Effector memory CD8-positive, alpha-beta T cell (primary cell): ENCODE results near the gene PDE9A.

Experiments used
- ATAC-seq: fragments of 150-1000 bp; cut with Tn5 transposase; replicated peaks from 2 replicates; pipeline ENCODE4 v1.10.0; 2021; ENCODE audit warnings: mild to moderate bottlenecking, moderate library complexity
- DNase-seq, 3 experiments: peaks; one replicate each; pipeline ENCODE4 v3.0.0; 2021
- H3K27ac Mint-ChIP-seq, 2 donors: one replicate each; pipeline ENCODE4 v1.8.0; 2022; ENCODE audit warnings: mild to moderate bottlenecking in 2 of 2, mixed read lengths in 2 of 2, moderate library complexity in 2 of 2
- H3K27me3 Mint-ChIP-seq, 2 donors: one replicate each; pipeline ENCODE4 v1.8.0; 2022; ENCODE audit warnings: mixed read lengths in 2 of 2
- H3K36me3 Mint-ChIP-seq: one replicate; pipeline ENCODE4 v1.8.0; 2022; ENCODE audit warnings: mild to moderate bottlenecking, moderate library complexity, mixed read lengths; ENCODE audit not compliant: insufficient read depth
- H3K4me1 Mint-ChIP-seq, 2 donors: one replicate each; pipeline ENCODE4 v1.8.0; 2022; ENCODE audit warnings: low read depth in 2 of 2, mixed read lengths in 2 of 2
- H3K4me3 Mint-ChIP-seq, 2 donors: one replicate each; pipeline ENCODE4 v1.8.0; 2022; ENCODE audit warnings: mild to moderate bottlenecking in 2 of 2, mixed read lengths in 2 of 2, moderate library complexity in 2 of 2
- H3K9me3 Mint-ChIP-seq, 2 donors: one replicate each; pipeline ENCODE4 v1.8.0; 2022; ENCODE audit warnings: mixed read lengths in 2 of 2

Gene PDE9A

DNA sequence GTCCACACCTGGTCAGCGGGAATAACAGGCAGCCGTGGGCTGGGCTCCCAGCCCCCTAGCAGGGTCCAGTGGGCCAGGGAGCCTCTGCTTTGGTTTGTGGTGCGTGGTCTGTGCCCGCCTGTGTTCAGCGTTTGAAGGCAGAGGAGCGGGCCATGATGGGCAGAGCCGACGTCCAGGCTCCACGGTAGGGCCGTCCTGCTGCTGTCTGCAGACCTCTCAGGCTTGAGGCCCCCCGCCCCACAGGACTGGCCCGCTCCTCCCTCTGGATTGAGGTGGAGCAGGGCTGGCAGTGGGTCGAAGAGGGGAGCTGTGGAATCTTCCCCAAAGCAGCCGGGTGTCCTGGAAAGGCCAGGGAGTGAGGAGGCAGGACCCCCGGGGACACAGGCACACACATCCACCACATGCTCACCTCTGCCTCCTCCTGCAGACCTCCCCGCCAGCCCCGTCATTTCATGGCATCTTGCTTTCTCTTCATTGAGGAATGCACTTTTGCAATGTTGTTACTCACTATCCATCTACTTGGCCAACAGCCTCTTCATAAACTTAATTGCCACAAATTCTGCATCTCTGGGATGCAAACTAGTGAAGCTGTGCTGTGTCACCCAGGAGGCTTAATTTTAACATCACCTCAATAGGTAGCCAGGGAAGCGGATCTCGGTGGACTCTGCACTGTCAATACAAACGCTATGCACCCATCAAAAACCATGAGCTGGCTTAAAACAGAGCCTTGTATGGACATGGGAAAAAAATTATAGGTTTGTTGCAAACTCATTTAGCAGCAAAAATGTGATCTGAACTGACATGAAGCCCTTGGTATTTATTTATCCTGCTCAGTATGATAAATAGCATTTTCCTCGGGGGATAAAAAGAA, 85.9 kb downstream of the PDE9A start:
- H3K4me1 Mint-ChIP-seq: peaks cover 17 to 20% of the 10 kb centered on the region in 2 donors

DNA sequence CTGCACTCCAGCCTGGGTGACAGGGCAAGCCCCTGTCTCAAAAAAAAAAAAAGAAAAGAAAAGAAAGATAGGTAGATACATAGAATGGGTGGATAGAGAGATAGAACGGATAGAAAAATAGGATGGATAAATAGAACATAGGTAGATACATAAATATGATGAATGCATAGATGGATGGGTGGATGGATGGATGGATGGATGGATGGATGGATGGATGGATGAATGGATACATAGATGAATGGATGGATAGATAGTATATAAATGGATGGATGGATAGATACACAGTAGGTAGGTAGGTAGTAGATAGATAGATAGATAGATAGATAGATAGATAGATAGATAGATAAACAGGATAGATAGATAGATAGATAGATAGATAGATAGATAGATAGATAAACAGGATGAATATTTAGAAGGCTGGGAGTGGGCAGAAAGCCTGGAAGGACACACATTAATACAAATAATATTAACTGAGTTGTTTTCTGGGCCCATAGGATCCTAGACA, 87.0 kb downstream of the PDE9A start:
- DNase-seq: no peak
- Mint-ChIP-seq H3K9me3 (no peaks in the 10 kb centered on the region), H3K4me1 (peaks cover 11 to 13% of the 10 kb centered on the region in 2 donors), H3K36me3 (no peaks in the 10 kb centered on the region), H3K27ac (peak overlapping the region in 1 of 2 donors; percentile 27), H3K4me3 (no peak overlapping the region), H3K27me3 (no peaks in the 10 kb centered on the region)
- no peak for ATAC-seq

More for the DNA sequence above, 85.9 kb downstream of the PDE9A start:
- peak overlapping the region in 1 of 2 donors; percentile 17 for H3K4me3 Mint-ChIP-seq
- DNase-seq (no peak), ATAC-seq (no peak)
- no peaks in the 10 kb centered on the region for H3K27me3 Mint-ChIP-seq
- no peaks in the 10 kb centered on the region for H3K36me3 Mint-ChIP-seq
- no peaks in the 10 kb centered on the region for H3K9me3 Mint-ChIP-seq
- peak overlapping the region; percentile 41 to 55 for H3K27ac Mint-ChIP-seq

DNA sequence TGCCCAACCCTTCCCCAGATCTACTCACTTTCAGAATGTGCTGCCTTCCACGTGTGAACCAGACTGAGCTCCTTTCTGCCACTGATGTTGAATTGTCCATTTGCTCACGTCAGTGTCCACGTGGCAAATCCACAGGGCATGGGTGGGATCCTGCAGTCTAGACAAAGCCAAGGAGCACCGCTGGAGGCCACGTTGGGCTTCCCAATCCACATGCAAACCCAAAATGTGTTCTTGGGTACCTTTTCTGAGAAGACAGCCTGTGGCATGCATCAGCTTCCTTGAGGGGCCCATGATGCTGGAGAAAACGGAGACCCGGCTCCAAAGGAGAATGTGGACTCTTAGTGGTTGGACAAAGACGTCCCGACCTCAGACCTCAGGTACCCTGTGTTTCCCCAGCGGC, 87.6 kb downstream of the PDE9A start:
- Mint-ChIP-seq H3K27me3 (no peaks in the 10 kb centered on the region), H3K9me3 (no peaks in the 10 kb centered on the region), H3K4me3 (no peak overlapping the region), H3K27ac (no peak overlapping the region), H3K36me3 (no peaks in the 10 kb centered on the region), H3K4me1 (peaks cover 9 to 11% of the 10 kb centered on the region in 2 donors)
- ATAC-seq: no peak
- no peak for DNase-seq

DNA sequence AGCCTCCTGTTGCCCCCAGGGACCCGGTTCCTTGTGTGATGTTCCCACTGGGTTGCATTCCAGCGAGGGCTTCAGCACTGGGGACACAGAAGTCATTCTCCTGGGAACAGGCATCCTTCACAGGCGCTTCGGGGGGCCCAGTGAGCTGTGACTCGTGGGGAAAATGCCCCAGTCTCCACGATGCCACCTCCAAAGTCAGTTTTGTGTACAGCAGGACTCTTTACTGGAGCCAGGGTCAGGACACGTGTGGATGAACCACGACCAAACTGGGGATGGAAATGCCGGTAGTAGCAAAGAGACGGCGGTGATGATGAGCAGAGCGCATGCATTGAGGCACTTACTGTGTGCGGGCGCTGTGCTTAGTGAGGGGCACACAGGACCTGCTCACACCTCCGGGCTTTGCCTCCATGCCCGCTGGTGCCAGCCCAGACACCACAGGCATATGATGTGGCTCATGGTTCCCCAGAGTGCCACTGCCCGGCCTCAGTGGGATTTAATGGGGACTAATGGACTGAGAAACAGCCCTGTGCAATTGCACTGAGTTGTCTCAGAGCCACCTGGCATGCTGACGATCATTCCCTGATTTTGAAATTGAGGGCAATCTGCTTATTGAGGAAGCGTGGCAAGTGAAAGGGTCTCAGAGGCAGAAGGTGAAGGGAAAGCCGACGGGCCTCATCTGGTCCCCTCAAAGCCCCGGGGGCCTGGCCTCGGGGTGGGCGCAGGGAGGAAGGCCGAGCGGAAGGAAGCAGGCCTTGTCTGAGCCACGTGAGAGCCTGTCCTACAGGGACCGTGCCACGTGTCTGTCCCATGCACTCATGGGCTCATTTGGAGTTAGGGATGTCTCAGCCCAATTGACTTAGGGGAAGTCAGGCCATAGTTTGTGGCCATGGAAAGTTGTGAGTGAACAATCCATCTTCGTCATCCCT, 91.4 kb downstream of the PDE9A start:
- Mint-ChIP-seq H3K36me3 (no peaks in the 10 kb centered on the region), H3K27ac (no peak overlapping the region), H3K4me1 (peaks cover 13 to 15% of the 10 kb centered on the region in 2 donors), H3K9me3 (no peaks in the 10 kb centered on the region), H3K27me3 (no peaks in the 10 kb centered on the region), H3K4me3 (no peak overlapping the region)
- ATAC-seq (no peak), DNase-seq (no peak)

DNA sequence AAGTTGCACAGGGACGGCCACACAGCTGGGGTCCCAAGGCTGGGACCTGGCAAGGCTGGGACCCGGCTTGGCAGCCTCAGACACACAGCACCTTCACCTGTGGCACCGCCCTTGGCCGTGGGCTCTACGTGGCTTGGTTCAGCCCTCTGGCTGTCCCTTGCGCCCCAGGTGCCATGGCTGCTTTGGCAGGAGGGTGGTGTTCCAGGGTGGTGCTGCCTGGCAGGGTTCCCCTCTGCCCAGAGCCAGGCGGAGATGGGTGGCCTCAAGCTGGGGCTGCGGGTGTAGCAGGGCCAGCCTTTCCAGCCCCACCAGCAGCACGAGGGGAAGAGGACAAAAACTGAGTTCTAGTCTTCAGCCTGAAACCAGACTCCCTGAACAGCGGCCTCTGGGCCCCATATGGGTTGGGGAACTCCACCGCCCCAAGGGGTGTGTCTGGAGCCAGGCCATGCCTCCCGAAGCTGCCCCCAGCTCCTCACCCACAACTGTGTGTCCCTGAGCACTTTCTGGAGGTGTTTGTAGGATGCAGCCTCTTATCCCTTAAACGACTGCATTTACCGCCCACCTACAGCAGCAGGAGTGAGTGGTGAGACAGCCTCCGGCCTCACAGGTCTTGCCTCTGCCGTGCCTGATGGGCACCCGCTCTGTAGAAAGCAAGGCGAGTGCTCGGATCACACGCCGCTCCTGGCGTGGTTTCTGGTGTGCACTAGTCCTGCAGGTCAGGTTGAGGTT, 92.3 kb downstream of the PDE9A start:
- Mint-ChIP-seq H3K4me3 (peak overlapping the region; percentile 76 to 80), H3K27me3 (no peaks in the 10 kb centered on the region), H3K36me3 (no peaks in the 10 kb centered on the region), H3K27ac (peak overlapping the region in 1 of 2 donors; percentile 97), H3K4me1 (peaks cover 13 to 15% of the 10 kb centered on the region in 2 donors), H3K9me3 (no peaks in the 10 kb centered on the region)
- no peak for DNase-seq
- no peak for ATAC-seq

DNA sequence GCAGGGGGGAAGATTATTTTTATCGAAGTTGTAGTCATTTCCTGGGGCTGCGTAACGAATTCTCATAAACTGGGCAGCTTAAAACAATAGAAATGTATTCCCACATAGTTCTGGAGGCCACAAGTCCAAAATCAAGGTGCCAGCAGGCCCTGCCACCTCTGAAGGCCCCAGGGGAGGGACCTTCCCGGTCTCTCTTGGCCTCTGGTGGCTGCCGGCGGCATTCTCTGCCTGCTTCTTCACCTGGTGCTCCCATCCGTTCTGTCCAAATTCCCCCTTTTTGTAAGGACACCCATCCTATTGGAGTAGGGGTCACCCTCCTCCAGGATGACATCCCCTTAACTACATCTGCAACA, 92.8 kb downstream of the PDE9A start:
- ATAC-seq (no peak), DNase-seq (no peak)
- peaks cover 13 to 15% of the 10 kb centered on the region in 2 donors for H3K4me1 Mint-ChIP-seq
- peak overlapping the region; percentile 93 to 97 for H3K27ac Mint-ChIP-seq
- H3K9me3 Mint-ChIP-seq: no peaks in the 10 kb centered on the region
- peak overlapping the region; percentile 76 to 80 for H3K4me3 Mint-ChIP-seq
- no peaks in the 10 kb centered on the region for H3K36me3 Mint-ChIP-seq
- no peaks in the 10 kb centered on the region for H3K27me3 Mint-ChIP-seq

DNA sequence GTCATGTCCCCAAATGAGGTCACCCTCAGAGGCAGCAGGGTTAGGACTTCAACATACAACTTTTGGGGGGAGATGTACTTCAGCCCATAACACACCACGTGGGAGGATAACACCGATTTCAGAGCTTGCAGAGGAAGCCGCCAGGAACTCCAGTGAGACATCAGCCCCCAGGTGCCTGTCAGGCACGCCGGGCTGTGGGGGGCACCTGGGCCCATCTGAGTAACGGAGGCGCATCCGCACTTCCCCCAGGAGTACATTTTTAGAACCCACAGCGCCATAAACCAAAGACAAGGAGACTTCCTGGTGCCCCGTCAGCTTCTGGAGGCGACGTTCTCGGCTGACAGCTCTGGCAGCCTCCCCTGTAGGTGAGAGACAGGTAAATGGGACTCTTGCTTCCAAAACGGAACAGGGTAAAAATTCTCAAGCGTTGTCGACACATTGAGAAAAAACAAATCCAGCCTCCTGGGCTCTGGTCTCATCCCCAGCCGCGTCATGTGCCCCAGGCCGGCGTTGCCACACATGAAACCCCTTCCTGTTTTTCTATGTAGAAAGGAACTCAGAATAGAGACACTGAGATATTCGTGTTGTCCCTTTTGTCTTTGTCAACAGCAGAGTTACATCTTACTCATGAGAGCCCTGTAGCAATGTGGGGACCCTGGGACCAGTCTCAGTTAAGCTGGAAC, 93.3 kb downstream of the PDE9A start:
- no peaks in the 10 kb centered on the region for H3K9me3 Mint-ChIP-seq
- peaks cover 13 to 15% of the 10 kb centered on the region in 2 donors for H3K4me1 Mint-ChIP-seq
- no peaks in the 10 kb centered on the region for H3K36me3 Mint-ChIP-seq
- ATAC-seq: peak; percentile 73
- DNase-seq: peak; percentile 24 to 26 (median 25)
- peak overlapping the region; percentile 93 to 97 for H3K27ac Mint-ChIP-seq
- H3K27me3 Mint-ChIP-seq: no peaks in the 10 kb centered on the region
- peak overlapping the region; percentile 76 to 80 for H3K4me3 Mint-ChIP-seq

DNA sequence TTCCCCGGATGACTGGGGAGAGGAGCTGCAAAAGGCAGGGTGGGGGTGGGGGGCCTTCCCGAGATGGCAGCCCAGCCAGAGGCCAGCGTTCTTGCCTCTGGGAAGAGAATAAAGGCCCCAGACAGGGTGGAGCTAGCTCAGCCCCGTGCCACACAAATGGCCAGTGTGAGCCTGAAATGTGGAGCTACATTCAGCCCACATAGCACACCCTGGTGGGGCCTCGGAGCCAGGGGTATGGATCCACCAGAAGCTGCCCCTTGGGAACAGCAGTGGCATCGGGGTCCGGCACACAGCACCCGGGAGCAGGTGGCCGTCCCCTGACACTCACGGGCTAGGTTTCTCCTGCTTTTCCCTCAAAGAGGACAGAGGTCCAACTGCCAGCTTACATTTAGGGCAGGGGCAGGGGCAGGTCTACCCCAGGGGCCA, 93.9 kb downstream of the PDE9A start:
- H3K9me3 Mint-ChIP-seq: no peaks in the 10 kb centered on the region
- ATAC-seq (peak; percentile 4), DNase-seq (no peak)
- H3K4me1 Mint-ChIP-seq: peaks cover 13 to 15% of the 10 kb centered on the region in 2 donors
- H3K4me3 Mint-ChIP-seq: peak overlapping the region; percentile 76 to 80
- H3K27ac Mint-ChIP-seq: peak overlapping the region; percentile 93 to 97
- no peaks in the 10 kb centered on the region for H3K27me3 Mint-ChIP-seq
- no peaks in the 10 kb centered on the region for H3K36me3 Mint-ChIP-seq

DNA sequence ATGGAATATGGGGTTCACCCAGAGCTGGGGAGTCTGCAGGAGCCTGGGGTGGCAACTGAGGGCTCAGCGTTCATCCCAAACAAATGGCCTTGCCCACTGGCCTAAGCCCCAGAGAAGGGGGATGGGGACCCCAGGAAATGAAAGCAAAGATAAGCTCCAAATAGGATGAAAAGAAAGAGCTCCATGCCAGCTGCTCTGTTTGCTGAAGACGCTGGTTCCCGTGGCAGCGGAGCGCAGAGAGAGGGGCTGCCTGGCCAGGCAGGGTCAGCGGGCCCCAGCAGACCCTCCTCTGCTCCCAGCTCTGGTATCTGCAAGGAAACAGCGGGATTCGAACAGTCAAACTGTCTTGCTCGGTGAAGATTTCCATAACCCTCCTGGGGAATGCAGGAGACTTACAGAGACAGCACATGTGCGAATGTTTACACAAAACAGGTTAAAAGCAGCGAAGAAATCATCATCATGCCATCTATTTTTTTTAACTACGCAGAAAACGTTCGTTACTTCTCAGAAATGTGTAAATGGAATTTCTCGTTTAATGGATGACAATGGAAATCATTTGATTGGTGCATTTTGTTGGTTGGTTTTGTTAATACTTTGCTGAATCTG, 94.4 kb downstream of the PDE9A start:
- Mint-ChIP-seq H3K4me3 (peak overlapping the region in 1 of 2 donors; percentile 7), H3K36me3 (no peaks in the 10 kb centered on the region), H3K9me3 (no peaks in the 10 kb centered on the region), H3K27me3 (peaks cover 0 to 3% of the 10 kb centered on the region in 2 donors), H3K4me1 (peaks cover 13 to 15% of the 10 kb centered on the region in 2 donors), H3K27ac (peak overlapping the region; percentile 93 to 97)
- no peak for ATAC-seq
- DNase-seq: no peak

DNA sequence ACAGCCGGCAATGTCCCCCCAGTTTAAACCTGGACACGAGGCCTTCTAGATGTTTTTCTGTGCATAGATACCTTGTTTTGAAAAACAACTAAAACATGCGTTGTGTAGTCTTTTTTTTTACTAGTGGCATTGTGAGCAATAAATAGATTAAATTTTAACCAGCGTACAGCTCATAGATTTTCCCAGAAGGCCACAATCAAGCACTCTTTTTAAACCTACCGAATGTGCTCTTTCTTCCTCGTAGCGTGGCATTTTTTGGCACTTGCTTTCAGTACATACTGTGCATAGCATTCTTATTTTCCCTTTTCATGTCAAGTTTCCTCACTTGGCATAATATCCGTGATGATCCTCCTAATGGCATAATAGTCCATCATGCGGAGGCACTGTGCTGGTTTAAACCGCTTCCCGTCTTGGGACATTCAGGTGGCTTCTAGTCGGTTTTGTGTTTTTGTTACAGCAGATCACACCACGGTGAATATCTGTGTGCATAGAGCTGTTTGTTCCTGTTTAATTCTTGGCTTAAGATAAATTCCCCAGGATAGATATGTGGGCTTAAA, 95.3 kb downstream of the PDE9A start:
- no peak for ATAC-seq
- DNase-seq: no peak
- Mint-ChIP-seq H3K4me3 (no peak overlapping the region), H3K4me1 (peaks cover 13 to 15% of the 10 kb centered on the region in 2 donors), H3K36me3 (no peaks in the 10 kb centered on the region), H3K27ac (no peak overlapping the region), H3K9me3 (no peaks in the 10 kb centered on the region), H3K27me3 (peaks cover 0 to 4% of the 10 kb centered on the region in 2 donors)

DNA sequence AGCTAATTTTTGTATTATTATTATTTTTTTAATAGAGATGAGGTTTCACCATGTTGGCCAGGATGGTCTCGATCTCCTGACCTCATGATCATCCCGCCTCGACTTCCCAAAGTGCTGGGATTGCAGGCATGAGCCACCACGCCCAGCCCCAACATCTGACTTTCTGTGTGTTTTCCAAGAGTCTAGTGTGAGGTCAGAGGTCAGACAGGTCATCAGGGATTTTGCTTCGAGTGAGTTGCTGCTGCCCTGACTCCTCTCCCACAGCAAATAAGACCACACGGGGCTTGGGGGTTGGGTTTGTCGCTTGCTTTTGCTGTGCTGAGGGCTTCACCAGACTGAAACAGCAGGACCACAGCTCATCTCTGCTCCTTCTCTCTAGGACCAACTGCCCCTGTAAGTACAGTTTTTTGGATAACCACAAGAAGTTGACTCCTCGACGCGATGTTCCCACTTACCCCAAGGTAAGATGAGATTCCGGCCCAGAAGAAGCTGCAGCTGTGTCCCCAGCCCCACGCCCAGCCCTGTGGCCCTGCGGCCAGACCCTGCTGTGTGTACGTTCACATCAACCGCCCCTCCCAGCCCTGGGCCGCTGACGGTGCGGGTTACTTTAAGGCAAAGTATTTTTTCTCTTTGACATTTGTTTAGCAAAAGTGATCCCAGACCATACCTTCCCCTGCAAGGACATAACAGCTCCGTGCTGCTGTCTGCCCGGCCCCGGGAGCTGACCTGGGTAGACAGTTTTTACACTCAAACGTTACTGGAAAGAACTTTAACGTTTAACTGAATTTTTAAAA, 97.5 kb downstream of the PDE9A start:
- DNase-seq (no peak), ATAC-seq (no peak)
- Mint-ChIP-seq H3K36me3 (no peaks in the 10 kb centered on the region), H3K27me3 (peaks cover 3 to 4% of the 10 kb centered on the region in 2 donors), H3K4me1 (peaks cover 13 to 15% of the 10 kb centered on the region in 2 donors), H3K9me3 (no peaks in the 10 kb centered on the region), H3K4me3 (no peak overlapping the region), H3K27ac (no peak overlapping the region)
